Breast epithelium (tissue), 4 donors: Measurements from ENCODE around the gene TMEM169. TPM values are rescaled to one million over a fixed set of nuclear protein-coding genes. Genes with fewer than 3 reads are reported as not detected.

ENCODE experiments used
- DNase-seq, 2 donors: peaks; one replicate each; pipeline ENCODE4 v3.0.0-alpha.2; 2019; ENCODE audit warnings: low spot score in 2 of 2
- H3K27ac ChIP-seq, 2 donors: fragments of 200-600 bp; sonication (generic) in 1 of 2; one replicate each; pipeline ENCODE4 v1.5.1; 2016 to 2019; ENCODE audit warnings: mild to moderate bottlenecking in 1 of 2
- H3K27me3 ChIP-seq, 2 donors: fragments of 200-600 bp; sonication (generic) in 1 of 2; one replicate each; pipeline versions ENCODE4 v1.5.1 to v1.6.0; 2017 to 2019; ENCODE audit warnings: control low read depth in 1 of 2, mild to moderate bottlenecking in 1 of 2
- H3K36me3 ChIP-seq: fragments of 200-600 bp; one replicate; pipeline ENCODE4 v1.5.1; 2019
- H3K4me1 ChIP-seq, 2 donors: fragments of 200-600 bp; sonication (generic); one replicate each; pipeline ENCODE4 v1.5.1; 2016 to 2019; ENCODE audit warnings: control low read depth in 1 of 2
- H3K4me3 ChIP-seq, 3 donors: fragments of 200-600 bp; sonication (generic); 1 replicate in 2 of 3; 2 replicates in 1 of 3; pipeline ENCODE4 v1.5.1; 2016 to 2019; ENCODE audit warnings: mild to moderate bottlenecking in 3 of 3, moderate library complexity in 2 of 3
- H3K9me3 ChIP-seq, 2 donors: fragments of 200-600 bp; sonication (generic) in 1 of 2; one replicate each; pipeline ENCODE4 v1.5.1; 2016 to 2019; ENCODE audit warnings: control low read depth in 1 of 2
- POLR2A ChIP-seq: fragments of 450-650 bp; IDR thresholded peaks from one replicate; pipeline ENCODE4 v1.6.1; 2016; ENCODE audit warnings: antibody characterized with exemption, mild to moderate bottlenecking, moderate library complexity
- POLR2AphosphoS5 ChIP-seq, 3 donors: sonication (generic); formaldehyde crosslinking; IDR thresholded peaks; one replicate each; pipeline ENCODE4 v1.6.1; 2017; ENCODE audit warnings: antibody characterized with exemption in 3 of 3
- intact Hi-C: fragments of 100-400 bp; cut with DNase I; formaldehyde crosslinking; loops from one replicate; pipeline ENCODE4 v1.15.1; 2023; ENCODE audit warnings: low total_unique reads
- total RNA-seq, 3 donors: library from RNA; depleted of rRNA; stranded (reverse); fragments of >200 nt; gene quantifications; one replicate each; pipeline ENCODE4 v1.1.0, GENCODE V29; 2016
- TF ChIP-seq, protein P1 (sequence below), 3 donors: fragments of 450-650 bp; IDR thresholded peaks; one replicate each; pipeline ENCODE4 v1.5.1; 2016 to 2017; ENCODE audit warnings: antibody characterized with exemption in 3 of 3, mild to moderate bottlenecking in 3 of 3, moderate library complexity in 3 of 3

The TMEM169 gene
- total RNA-seq, 3 donors from 2014 or later = 0.29 to 1.3 TPM; not detected in 1

DNA sequence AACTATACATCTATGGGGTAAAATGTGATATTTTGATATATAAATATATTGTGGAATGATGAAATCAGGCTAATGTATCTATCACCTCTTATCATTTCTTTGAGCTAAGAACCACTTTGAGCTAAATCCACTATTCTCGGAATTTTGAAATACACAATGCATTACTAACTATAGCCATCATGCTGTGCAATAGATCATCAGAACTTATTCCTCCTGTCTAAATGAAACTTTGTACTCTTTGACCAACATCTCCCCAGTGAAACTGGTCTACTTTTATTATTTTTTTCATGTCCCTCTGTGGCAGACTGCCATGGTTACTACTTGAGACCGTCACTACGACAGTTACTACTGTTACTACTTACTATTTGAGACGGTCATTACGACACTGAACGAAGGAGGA lies 11.5 kb upstream of the TMEM169 start:
- no peaks in the 10 kb centered on the region for H3K36me3 ChIP-seq
- no peaks in the 10 kb centered on the region for H3K9me3 ChIP-seq
- no peak for DNase-seq
- no peaks in the 10 kb centered on the region for H3K27me3 ChIP-seq
- intact Hi-C loops = no loop called here
- TF ChIP-seq POLR2A = no peak
- TF ChIP-seq, protein P1, sequence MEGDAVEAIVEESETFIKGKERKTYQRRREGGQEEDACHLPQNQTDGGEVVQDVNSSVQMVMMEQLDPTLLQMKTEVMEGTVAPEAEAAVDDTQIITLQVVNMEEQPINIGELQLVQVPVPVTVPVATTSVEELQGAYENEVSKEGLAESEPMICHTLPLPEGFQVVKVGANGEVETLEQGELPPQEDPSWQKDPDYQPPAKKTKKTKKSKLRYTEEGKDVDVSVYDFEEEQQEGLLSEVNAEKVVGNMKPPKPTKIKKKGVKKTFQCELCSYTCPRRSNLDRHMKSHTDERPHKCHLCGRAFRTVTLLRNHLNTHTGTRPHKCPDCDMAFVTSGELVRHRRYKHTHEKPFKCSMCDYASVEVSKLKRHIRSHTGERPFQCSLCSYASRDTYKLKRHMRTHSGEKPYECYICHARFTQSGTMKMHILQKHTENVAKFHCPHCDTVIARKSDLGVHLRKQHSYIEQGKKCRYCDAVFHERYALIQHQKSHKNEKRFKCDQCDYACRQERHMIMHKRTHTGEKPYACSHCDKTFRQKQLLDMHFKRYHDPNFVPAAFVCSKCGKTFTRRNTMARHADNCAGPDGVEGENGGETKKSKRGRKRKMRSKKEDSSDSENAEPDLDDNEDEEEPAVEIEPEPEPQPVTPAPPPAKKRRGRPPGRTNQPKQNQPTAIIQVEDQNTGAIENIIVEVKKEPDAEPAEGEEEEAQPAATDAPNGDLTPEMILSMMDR (IDR thresholded peaks at IDR 0.05) = no peak
- TF ChIP-seq POLR2AphosphoS5 (IDR thresholded peaks at IDR 0.05) = no peak
- no peaks in the 10 kb centered on the region for H3K4me1 ChIP-seq
- no peak overlapping the region for H3K27ac ChIP-seq
- H3K4me3 ChIP-seq = no peak overlapping the region

DNA sequence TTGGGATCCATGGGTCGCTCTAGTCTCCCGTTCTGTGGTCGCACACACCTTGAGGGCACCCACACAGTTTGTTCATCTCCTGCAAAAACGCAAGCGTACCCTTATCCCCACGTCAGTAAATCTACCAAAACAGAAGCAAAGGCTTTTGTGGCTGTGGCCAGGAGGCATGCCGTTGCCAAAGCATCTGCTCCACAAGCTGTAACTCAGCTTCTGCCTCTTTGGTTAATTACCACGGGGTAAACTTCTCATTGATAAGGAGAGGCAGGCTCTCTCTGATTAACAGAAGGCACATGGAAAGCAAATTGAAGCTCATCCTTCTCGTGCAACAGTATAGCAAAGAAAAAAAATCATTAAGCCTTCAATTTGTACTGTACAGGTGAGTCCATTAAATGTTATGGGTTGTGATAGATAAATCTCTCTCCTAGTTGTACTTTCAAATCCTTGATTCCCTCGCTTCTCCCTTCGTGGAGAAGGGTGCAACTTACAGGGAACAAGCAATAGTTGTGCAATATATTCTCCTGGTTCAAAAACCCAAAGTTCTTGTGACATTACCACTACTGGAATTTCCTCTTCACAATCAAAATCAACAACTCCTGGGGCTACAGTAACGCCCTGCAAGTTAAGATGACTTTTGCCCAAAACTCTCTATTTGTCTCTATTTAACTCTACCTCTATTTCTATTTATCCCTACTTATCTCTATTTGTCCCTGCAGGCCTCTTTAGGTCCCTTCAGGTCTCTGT lies 10.4 kb upstream of the TMEM169 start:
- Histone ChIP-seq H3K27me3 (no peaks in the 10 kb centered on the region), H3K4me1 (no peaks in the 10 kb centered on the region), H3K4me3 (no peak overlapping the region), H3K36me3 (no peaks in the 10 kb centered on the region), H3K27ac (no peak overlapping the region), H3K9me3 (no peaks in the 10 kb centered on the region)
- TF ChIP-seq, protein P1 (IDR thresholded peaks at IDR 0.05) = no peak
- no peak for TF ChIP-seq POLR2AphosphoS5 (IDR thresholded peaks at IDR 0.05)
- TF ChIP-seq POLR2A = no peak
- DNase-seq = no peak
- intact Hi-C loops = no loop called here

DNA sequence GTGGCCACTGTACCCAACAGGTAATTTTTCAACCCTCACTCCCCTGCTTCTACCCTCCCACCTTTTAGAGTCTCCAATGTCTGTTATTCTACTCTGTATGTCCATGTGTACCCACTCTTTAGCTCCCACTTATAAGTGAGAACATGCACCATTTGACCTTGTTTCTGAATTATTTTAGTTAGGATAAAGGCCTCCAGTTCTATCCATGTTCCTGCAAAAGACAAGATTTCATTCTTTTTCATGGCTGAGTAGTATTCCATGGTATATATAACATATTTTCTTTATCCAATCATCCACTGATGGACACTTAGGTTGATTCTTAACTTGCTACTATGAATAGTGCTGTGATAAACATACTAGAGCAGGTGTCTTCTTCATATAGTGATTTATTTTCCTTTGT lies 9.2 kb upstream of the TMEM169 start:
- no peaks in the 10 kb centered on the region for H3K36me3 ChIP-seq
- H3K27me3 ChIP-seq = no peaks in the 10 kb centered on the region
- H3K4me1 ChIP-seq = no peaks in the 10 kb centered on the region
- DNase-seq = no peak
- intact Hi-C loops = no loop called here
- H3K9me3 ChIP-seq = no peaks in the 10 kb centered on the region
- H3K4me3 ChIP-seq = no peak overlapping the region
- TF ChIP-seq, protein P1 (IDR thresholded peaks at IDR 0.05) = no peak
- TF ChIP-seq POLR2AphosphoS5 (IDR thresholded peaks at IDR 0.05) = no peak
- TF ChIP-seq POLR2A = no peak
- no peak overlapping the region for H3K27ac ChIP-seq

DNA sequence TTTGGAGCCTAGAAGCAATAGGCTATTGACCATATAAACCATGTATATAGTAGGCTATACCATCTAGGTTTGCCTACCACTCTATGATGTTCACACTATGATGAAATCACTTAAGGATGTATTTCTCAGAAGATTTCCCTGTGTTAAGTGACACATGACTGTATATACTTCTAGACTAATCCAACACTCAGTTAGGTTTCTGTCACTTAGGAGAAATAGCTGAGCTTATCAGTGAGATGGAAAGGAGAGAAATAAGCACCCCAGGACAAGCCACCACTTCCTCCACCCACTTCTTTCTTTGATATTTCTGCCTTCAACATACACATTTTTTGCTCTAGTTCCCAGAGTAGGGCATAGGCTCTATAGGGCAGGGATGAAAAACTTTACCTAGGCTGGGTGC lies 7.9 kb upstream of the TMEM169 start:
- Histone ChIP-seq H3K27ac (no peak overlapping the region), H3K36me3 (no peaks in the 10 kb centered on the region)

DNA sequence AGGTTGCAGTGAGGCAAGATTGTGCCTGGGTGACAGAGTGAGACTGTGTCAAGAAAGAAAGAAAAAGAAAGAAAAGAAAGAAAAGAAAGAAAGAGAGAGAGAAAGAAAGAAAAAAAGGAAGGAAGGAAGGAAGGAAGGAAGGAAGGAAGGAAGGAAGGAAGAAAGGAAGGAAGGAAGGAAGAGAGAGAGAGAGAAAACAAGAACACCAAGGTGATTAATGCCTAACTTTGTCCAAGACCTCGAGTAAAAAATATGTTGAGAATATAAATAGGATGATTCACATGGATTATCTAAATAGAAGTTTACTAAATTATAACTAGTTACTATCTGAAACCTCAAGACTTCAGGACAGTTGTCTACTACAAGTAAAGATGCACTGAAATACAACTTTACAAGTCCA lies 7.3 kb upstream of the TMEM169 start:
- Histone ChIP-seq H3K36me3 (no peaks in the 10 kb centered on the region), H3K4me1 (no peaks in the 10 kb centered on the region), H3K27me3 (no peaks in the 10 kb centered on the region), H3K4me3 (no peak overlapping the region), H3K9me3 (no peaks in the 10 kb centered on the region), H3K27ac (no peak overlapping the region)
- intact Hi-C loops = no loop called here
- DNase-seq = no peak
- no peak for TF ChIP-seq POLR2AphosphoS5 (IDR thresholded peaks at IDR 0.05)
- TF ChIP-seq, protein P1 (IDR thresholded peaks at IDR 0.05) = no peak
- no peak for TF ChIP-seq POLR2A

More for the DNA sequence above, 7.9 kb upstream of the TMEM169 start:
- intact Hi-C loops = no loop called here
- Histone ChIP-seq H3K4me1 (no peaks in the 10 kb centered on the region), H3K27me3 (no peaks in the 10 kb centered on the region), H3K4me3 (no peak overlapping the region), H3K9me3 (no peaks in the 10 kb centered on the region)
- TF ChIP-seq, protein P1 (IDR thresholded peaks at IDR 0.05) = no peak
- no peak for TF ChIP-seq POLR2AphosphoS5 (IDR thresholded peaks at IDR 0.05)
- TF ChIP-seq POLR2A = no peak
- DNase-seq = no peak
